ENCODE measurements around the gene P2RX4. TPM values are rescaled to one million over a fixed set of nuclear protein-coding genes. Genes with fewer than 3 reads are reported as not detected.
A peak's percentile ranks its signal among the peaks of the same experiment; 100 is the strongest.
"Not testable (repeated sequence)": the region's sequence is repeated elsewhere in the genome, so short reads cannot be mapped to it uniquely, and the experiment has no call there.

P2RX4 gene
- total and polyA plus RNA-seq, 2 donors: 14.4 to 15.2 TPM

- DNase-seq (ENCODE audit: low read depth in 6 of 9, low spot score in 9 of 9): no peak
- no peak overlapping the region for H3K27ac ChIP-seq (ENCODE audit: low read depth in 1 of 2, low read length in 1 of 2)
- H3K36me3 ChIP-seq (ENCODE audit: control insufficient read depth in 2 of 2, insufficient read depth in 2 of 2, low read length in 1 of 2): peaks cover 22 to 66% of the 10 kb centered on the region in 2 donors
- no peak overlapping the region for H3K4me3 ChIP-seq (ENCODE audit: low read length in 2 of 2)
- no peaks in the 10 kb centered on the region for H3K4me1 ChIP-seq (ENCODE audit: control insufficient read depth in 2 of 2, insufficient read depth in 2 of 2, low read length in 2 of 2)
- no peaks in the 10 kb centered on the region for H3K27me3 ChIP-seq (ENCODE audit: control insufficient read depth in 2 of 2, insufficient read depth in 1 of 2, low read length in 1 of 2)
- 97% methylated on average over 15 of the region's 15 CpGs for WGBS
- H3K9me3 ChIP-seq (ENCODE audit: control insufficient read depth in 2 of 2, insufficient read depth in 1 of 2, low read length in 1 of 2): peaks cover 0 to 4% of the 10 kb centered on the region in 2 donors
Measured at GRCh38 chr12:121253638-121254335, 43.9 kb downstream of the P2RX4 start.

DNA sequence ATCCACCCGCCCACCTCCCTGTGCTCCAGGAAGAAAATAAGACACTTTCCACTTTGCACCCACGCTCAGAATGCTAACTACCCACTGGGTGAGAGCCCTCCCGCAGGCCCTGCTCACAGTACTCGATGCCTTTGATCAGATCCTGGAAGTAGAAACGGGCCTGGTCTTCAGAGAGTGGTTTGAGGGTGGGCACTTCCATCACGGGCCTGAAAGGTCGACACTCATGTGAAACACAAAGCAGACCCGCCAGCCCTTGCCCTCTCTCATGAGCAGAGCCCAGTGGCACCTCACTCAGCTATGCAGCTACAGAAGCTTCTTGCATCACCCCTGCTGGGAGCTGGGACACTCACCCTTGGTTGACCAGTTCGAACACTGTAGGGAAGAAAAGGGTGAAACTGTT, 45.5 kb downstream of the P2RX4 start:
- Histone ChIP-seq H3K27ac (ENCODE audit: low read depth in 1 of 2, low read length in 1 of 2) (no peak overlapping the region), H3K36me3 (ENCODE audit: control insufficient read depth in 2 of 2, insufficient read depth in 2 of 2, low read length in 1 of 2) (peaks cover 12 to 60% of the 10 kb centered on the region in 2 donors), H3K27me3 (ENCODE audit: control insufficient read depth in 2 of 2, insufficient read depth in 1 of 2, low read length in 1 of 2) (no peaks in the 10 kb centered on the region), H3K4me3 (ENCODE audit: low read length in 2 of 2) (no peak overlapping the region), H3K4me1 (ENCODE audit: control insufficient read depth in 2 of 2, insufficient read depth in 2 of 2, low read length in 2 of 2) (no peaks in the 10 kb centered on the region), H3K9me3 (ENCODE audit: control insufficient read depth in 2 of 2, insufficient read depth in 1 of 2, low read length in 1 of 2) (peaks cover 0 to 4% of the 10 kb centered on the region in 2 donors)
- DNase-seq (ENCODE audit: low read depth in 6 of 9, low spot score in 9 of 9): peak in 1 of 9 donors; percentile 27
- WGBS: 96% methylated on average over 9 of the region's 9 CpGs

DNA sequence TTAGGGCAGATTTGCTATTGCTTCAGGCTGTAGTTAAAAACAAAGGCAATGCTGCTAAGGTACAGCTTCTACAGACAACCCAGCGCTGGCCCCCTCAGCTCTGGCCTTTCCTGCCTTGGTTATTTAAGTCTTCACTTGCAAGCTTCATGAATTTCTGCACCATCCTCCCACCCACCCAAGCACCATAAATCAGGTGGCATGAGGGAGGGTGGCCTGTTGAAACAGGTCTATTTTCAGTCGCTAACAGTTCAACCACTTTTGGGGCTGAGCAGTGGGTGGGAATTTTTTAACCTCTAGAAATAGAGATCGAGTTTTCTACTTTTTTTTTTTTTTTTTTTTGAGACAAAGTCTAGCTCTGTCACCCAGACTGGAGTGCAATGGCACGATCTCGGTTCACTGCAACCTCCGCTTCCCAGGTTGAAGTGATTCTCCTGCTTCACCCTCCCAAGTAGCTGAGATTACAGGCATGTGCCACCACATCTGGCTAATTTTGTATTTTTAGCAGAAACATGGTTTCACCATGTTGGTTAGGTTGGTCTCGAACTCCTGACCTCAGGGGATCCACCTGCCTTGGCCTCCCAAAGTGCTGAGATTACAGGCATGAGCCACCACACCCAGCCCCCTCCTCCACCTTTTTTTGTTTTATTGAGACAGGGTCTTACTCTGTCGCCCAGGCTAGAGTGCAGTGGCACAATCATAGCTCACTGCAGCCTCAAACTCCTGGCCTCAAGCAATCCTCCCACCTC, 47.9 kb downstream of the P2RX4 start:
- not testable (repeated sequence) for H3K9me3 ChIP-seq (ENCODE audit: control insufficient read depth in 2 of 2, insufficient read depth in 1 of 2, low read length in 1 of 2); H3K4me1 ChIP-seq (ENCODE audit: control insufficient read depth in 2 of 2, insufficient read depth in 2 of 2, low read length in 2 of 2); H3K27ac ChIP-seq (ENCODE audit: low read depth in 1 of 2, low read length in 1 of 2); H3K4me3 ChIP-seq (ENCODE audit: low read length in 2 of 2); DNase-seq (ENCODE audit: low read depth in 6 of 9, low spot score in 9 of 9); H3K27me3 ChIP-seq (ENCODE audit: control insufficient read depth in 2 of 2, insufficient read depth in 1 of 2, low read length in 1 of 2)
- 92% methylated on average over 8 of the region's 8 CpGs for WGBS
- H3K36me3 ChIP-seq (ENCODE audit: control insufficient read depth in 2 of 2, insufficient read depth in 2 of 2, low read length in 1 of 2): peaks cover 18 to 61% of the 10 kb centered on the region in 2 donors

- 99% methylated on average over 11 of the region's 11 CpGs for WGBS
- DNase-seq (ENCODE audit: low read depth in 6 of 9, low spot score in 9 of 9): no peak
- Histone ChIP-seq H3K27me3 (ENCODE audit: control insufficient read depth in 2 of 2, insufficient read depth in 1 of 2, low read length in 1 of 2) (no peaks in the 10 kb centered on the region), H3K36me3 (ENCODE audit: control insufficient read depth in 2 of 2, insufficient read depth in 2 of 2, low read length in 1 of 2) (peaks cover 20 to 60% of the 10 kb centered on the region in 2 donors), H3K27ac (ENCODE audit: low read depth in 1 of 2, low read length in 1 of 2) (no peak overlapping the region), H3K4me3 (ENCODE audit: low read length in 2 of 2) (no peak overlapping the region), H3K9me3 (ENCODE audit: control insufficient read depth in 2 of 2, insufficient read depth in 1 of 2, low read length in 1 of 2) (peaks cover 0 to 4% of the 10 kb centered on the region in 2 donors), H3K4me1 (ENCODE audit: control insufficient read depth in 2 of 2, insufficient read depth in 2 of 2, low read length in 2 of 2) (no peaks in the 10 kb centered on the region)
Measured at GRCh38 chr12:121259074-121259473, 49.1 kb downstream of the P2RX4 start.

GRCh38 chr12:121260091-121260490, 50.2 kb downstream of the P2RX4 start:
- DNase-seq (ENCODE audit: low read depth in 6 of 9, low spot score in 9 of 9): no peak
- peak overlapping the region in 1 of 2 donors; percentile 11 for H3K27ac ChIP-seq (ENCODE audit: low read depth in 1 of 2, low read length in 1 of 2)
- H3K9me3 ChIP-seq (ENCODE audit: control insufficient read depth in 2 of 2, insufficient read depth in 1 of 2, low read length in 1 of 2): peaks cover 0 to 4% of the 10 kb centered on the region in 2 donors
- no peaks in the 10 kb centered on the region for H3K27me3 ChIP-seq (ENCODE audit: control insufficient read depth in 2 of 2, insufficient read depth in 1 of 2, low read length in 1 of 2)
- whole genome bisulfite sequencing: over 99% methylated on average over 7 of the region's 7 CpGs
- H3K36me3 ChIP-seq (ENCODE audit: control insufficient read depth in 2 of 2, insufficient read depth in 2 of 2, low read length in 1 of 2): peaks cover 26 to 53% of the 10 kb centered on the region in 2 donors
- no peaks in the 10 kb centered on the region for H3K4me1 ChIP-seq (ENCODE audit: control insufficient read depth in 2 of 2, insufficient read depth in 2 of 2, low read length in 2 of 2)
- H3K4me3 ChIP-seq (ENCODE audit: low read length in 2 of 2): no peak overlapping the region

DNA sequence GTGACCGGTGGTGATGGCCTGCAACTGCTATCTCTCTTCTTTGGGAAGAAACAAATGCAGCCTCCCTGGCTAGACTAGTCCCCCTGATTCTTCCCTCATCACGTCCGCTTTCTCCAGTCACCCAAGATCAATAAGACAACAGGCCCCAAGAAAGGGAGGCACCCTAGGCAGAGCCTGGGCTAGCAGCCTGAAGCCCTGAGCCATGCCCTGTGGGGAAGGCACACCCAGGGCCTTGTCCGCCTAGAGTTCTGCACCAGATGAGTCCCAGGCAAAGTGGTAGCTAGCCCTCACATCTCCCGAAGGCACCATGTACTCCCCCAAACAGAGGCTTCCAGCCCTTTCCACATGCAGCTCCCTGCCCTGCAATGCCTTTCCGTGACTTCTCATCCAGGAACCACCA, 51.5 kb downstream of the P2RX4 start:
- no peaks in the 10 kb centered on the region for H3K4me1 ChIP-seq (ENCODE audit: control insufficient read depth in 2 of 2, insufficient read depth in 2 of 2, low read length in 2 of 2)
- H3K27ac ChIP-seq (ENCODE audit: low read depth in 1 of 2, low read length in 1 of 2): no peak overlapping the region
- 96% methylated on average over 6 of the region's 6 CpGs for WGBS
- no peak overlapping the region for H3K4me3 ChIP-seq (ENCODE audit: low read length in 2 of 2)
- H3K36me3 ChIP-seq (ENCODE audit: control insufficient read depth in 2 of 2, insufficient read depth in 2 of 2, low read length in 1 of 2): peaks cover 30 to 51% of the 10 kb centered on the region in 2 donors
- no peaks in the 10 kb centered on the region for H3K27me3 ChIP-seq (ENCODE audit: control insufficient read depth in 2 of 2, insufficient read depth in 1 of 2, low read length in 1 of 2)
- H3K9me3 ChIP-seq (ENCODE audit: control insufficient read depth in 2 of 2, insufficient read depth in 1 of 2, low read length in 1 of 2): peaks cover 0 to 4% of the 10 kb centered on the region in 2 donors
- DNase-seq (ENCODE audit: low read depth in 6 of 9, low spot score in 9 of 9): no peak

GRCh38 chr12:121263206-121263935, 53.4 kb downstream of the P2RX4 start:
- Histone ChIP-seq H3K4me3 (ENCODE audit: low read length in 2 of 2) (no peak overlapping the region), H3K27me3 (ENCODE audit: control insufficient read depth in 2 of 2, insufficient read depth in 1 of 2, low read length in 1 of 2) (no peaks in the 10 kb centered on the region), H3K4me1 (ENCODE audit: control insufficient read depth in 2 of 2, insufficient read depth in 2 of 2, low read length in 2 of 2) (no peaks in the 10 kb centered on the region), H3K9me3 (ENCODE audit: control insufficient read depth in 2 of 2, insufficient read depth in 1 of 2, low read length in 1 of 2) (peaks cover 0 to 4% of the 10 kb centered on the region in 2 donors), H3K27ac (ENCODE audit: low read depth in 1 of 2, low read length in 1 of 2) (no peak overlapping the region), H3K36me3 (ENCODE audit: control insufficient read depth in 2 of 2, insufficient read depth in 2 of 2, low read length in 1 of 2) (peaks cover 31 to 58% of the 10 kb centered on the region in 2 donors)
- DNase-seq (ENCODE audit: low read depth in 6 of 9, low spot score in 9 of 9): no peak
- 97% methylated on average over 10 of the region's 10 CpGs for WGBS

- WGBS: over 99% methylated on average over 8 of the region's 8 CpGs
- peaks cover 0 to 4% of the 10 kb centered on the region in 2 donors for H3K9me3 ChIP-seq (ENCODE audit: control insufficient read depth in 2 of 2, insufficient read depth in 1 of 2, low read length in 1 of 2)
- H3K4me3 ChIP-seq (ENCODE audit: low read length in 2 of 2): no peak overlapping the region
- no peak for DNase-seq (ENCODE audit: low read depth in 6 of 9, low spot score in 9 of 9)
- H3K4me1 ChIP-seq (ENCODE audit: control insufficient read depth in 2 of 2, insufficient read depth in 2 of 2, low read length in 2 of 2): no peaks in the 10 kb centered on the region
- H3K36me3 ChIP-seq (ENCODE audit: control insufficient read depth in 2 of 2, insufficient read depth in 2 of 2, low read length in 1 of 2): peaks cover 37 to 59% of the 10 kb centered on the region in 2 donors
- H3K27me3 ChIP-seq (ENCODE audit: control insufficient read depth in 2 of 2, insufficient read depth in 1 of 2, low read length in 1 of 2): no peaks in the 10 kb centered on the region
- H3K27ac ChIP-seq (ENCODE audit: low read depth in 1 of 2, low read length in 1 of 2): no peak overlapping the region
Measured at GRCh38 chr12:121264135-121264534, 54.2 kb downstream of the P2RX4 start.
